HG03159 (cell line): ENCODE data around the gene TRAF3.

Experiments used
- ATAC-seq: cut with Tn5 transposase; IDR thresholded peaks from one replicate; pipeline ENCODE4 v1.9.1; 2021; ENCODE audit warnings: mild to moderate bottlenecking, moderate library complexity; ENCODE audit not compliant: unreplicated experiment

Gene TRAF3

GRCh38 chr14:102905116-102906108 lies 128.2 kb downstream of the TRAF3 start:
- no peak for ATAC-seq

GRCh38 chr14:102906616-102907302 lies 129.5 kb downstream of the TRAF3 start:
- no peak for ATAC-seq

- no peak for ATAC-seq
These were observed 130.1 kb downstream of the TRAF3 start for GRCh38 chr14:102907303-102907844.

GRCh38 chr14:102907980-102908730 lies 130.9 kb downstream of the TRAF3 start:
- ATAC-seq, result no peak

GRCh38 chr14:102908766-102909455 lies 131.7 kb downstream of the TRAF3 start:
- ATAC-seq, result no peak

- no peak for ATAC-seq
These were observed 132.2 kb downstream of the TRAF3 start for GRCh38 chr14:102909462-102909861.

- ATAC-seq, result no peak
These were observed 132.7 kb downstream of the TRAF3 start for GRCh38 chr14:102909911-102910310.

- no peak for ATAC-seq
These were observed 133.2 kb downstream of the TRAF3 start for GRCh38 chr14:102910442-102910841.

GRCh38 chr14:102911541-102911951 lies 134.3 kb downstream of the TRAF3 start:
- ATAC-seq, result no peak

GRCh38 chr14:102911991-102912761 lies 134.9 kb downstream of the TRAF3 start:
- ATAC-seq, result no peak

- ATAC-seq, result no peak
These were observed 136.3 kb downstream of the TRAF3 start for GRCh38 chr14:102913341-102914211.

GRCh38 chr14:102914474-102915291 lies 137.4 kb downstream of the TRAF3 start:
- ATAC-seq, result no peak

GRCh38 chr14:102915292-102916110 lies 138.3 kb downstream of the TRAF3 start:
- ATAC-seq, result no peak

GRCh38 chr14:102916347-102917055 lies 139.3 kb downstream of the TRAF3 start:
- no peak for ATAC-seq

GRCh38 chr14:102917056-102917385 lies 139.8 kb downstream of the TRAF3 start:
- no peak for ATAC-seq

- no peak for ATAC-seq
These were observed 140.4 kb downstream of the TRAF3 start for GRCh38 chr14:102917469-102918211.
